ENCODE measurements around the gene MAPK8IP1. TPM values are rescaled to one million over a fixed set of nuclear protein-coding genes. Genes with fewer than 3 reads are reported as not detected.
A peak's percentile ranks its signal among the peaks of the same experiment; 100 is the strongest.
"Not testable (repeated sequence)": the region's sequence is repeated elsewhere in the genome, so short reads cannot be mapped to it uniquely, and the experiment has no call there.

The MAPK8IP1 gene
- 10 to 100 TPM in 11 of 12 donors, not detected in 1; 19.1 to 51.7 (median 28.6) TPM for polyA plus RNA-seq (ENCODE audit: insufficient read length in 12 of 12)
- long read RNA-seq, donor 1, partial matches to known transcripts: 5 of 10 reads
- long read RNA-seq, donor 1, other reads (novel, unspliced or antisense): 0 of 10 reads
- long read RNA-seq, donor 2, partial matches to known transcripts: 5 of 7 reads
- long read RNA-seq, donor 2, other reads (novel, unspliced or antisense): 0 of 7 reads
- long read RNA-seq, donor 3, partial matches to known transcripts: 7 of 9 reads
- long read RNA-seq, donor 3, other reads (novel, unspliced or antisense): 0 of 9 reads
- long read RNA-seq, donor 4, partial matches to known transcripts: 10 of 10 reads
- long read RNA-seq, donor 4, other reads (novel, unspliced or antisense): 0 of 10 reads
- long read RNA-seq, donor 5: 0 reads
- long read RNA-seq, donor 6, partial matches to known transcripts: 0 of 4 reads
- long read RNA-seq, donor 6, other reads (novel, unspliced or antisense): 0 of 4 reads
- long read RNA-seq, donor 7, partial matches to known transcripts: 5 of 6 reads
- long read RNA-seq, donor 7, other reads (novel, unspliced or antisense): 0 of 6 reads
- long read RNA-seq, donor 8, partial matches to known transcripts: 9 of 12 reads
- long read RNA-seq, donor 8, other reads (novel, unspliced or antisense): 0 of 12 reads
- long read RNA-seq, donor 9, partial matches to known transcripts: 6 of 6 reads
- long read RNA-seq, donor 9, other reads (novel, unspliced or antisense): 0 of 6 reads
- long read RNA-seq, donor 10, partial matches to known transcripts: 7 of 8 reads
- long read RNA-seq, donor 10, other reads (novel, unspliced or antisense): 0 of 8 reads
- long read RNA-seq, donor 11: 0 reads

- DNase-seq: peak; percentile 44
Measured at GRCh38 chr11:45885274-45885920, at the start of gene MAPK8IP1. Gene MAPK8IP1 (plus strand): TSS chr11:45885651. CDS start chr11:45885821, 170 bp downstream.

- DNase-seq: no peak
Measured at GRCh38 chr11:45839204-45839603, 46.2 kb upstream of the MAPK8IP1 start.

GRCh38 chr11:45840251-45840650 lies 45.2 kb upstream of the MAPK8IP1 start:
- DNase-seq: not testable (repeated sequence)

GRCh38 chr11:45843158-45843924 lies 42.1 kb upstream of the MAPK8IP1 start:
- peak; percentile 88 for DNase-seq

- DNase-seq: no peak
Measured at GRCh38 chr11:45844822-45845578, 40.5 kb upstream of the MAPK8IP1 start.

- no peak for DNase-seq
Measured at GRCh38 chr11:45846174-45846675, 39.2 kb upstream of the MAPK8IP1 start.

GRCh38 chr11:45846974-45847910 lies 38.2 kb upstream of the MAPK8IP1 start, which contains the start of gene CRY2:
Gene CRY2 (plus strand): TSS chr11:45847475. CDS start chr11:45847491, 16 bp downstream.
- DNase-seq: peak; percentile 99

- DNase-seq: peak; percentile 63
Measured at GRCh38 chr11:45847911-45848316, 37.5 kb upstream of the MAPK8IP1 start.

GRCh38 chr11:45848654-45849081 lies 36.8 kb upstream of the MAPK8IP1 start:
- DNase-seq: no peak

GRCh38 chr11:45850446-45850845 lies 35.0 kb upstream of the MAPK8IP1 start:
- DNase-seq: no peak

GRCh38 chr11:45851228-45851627 lies 34.2 kb upstream of the MAPK8IP1 start:
- DNase-seq: no peak

- no peak for DNase-seq
Measured at GRCh38 chr11:45852018-45852711, 33.3 kb upstream of the MAPK8IP1 start.

GRCh38 chr11:45852712-45853101 lies 32.7 kb upstream of the MAPK8IP1 start:
- DNase-seq: no peak

GRCh38 chr11:45853332-45854219 lies 31.9 kb upstream of the MAPK8IP1 start:
- DNase-seq: no peak

- DNase-seq: no peak
Measured at GRCh38 chr11:45855308-45855707, 30.1 kb upstream of the MAPK8IP1 start.

- DNase-seq: peak; percentile 91
Measured at GRCh38 chr11:45856044-45856468, 29.4 kb upstream of the MAPK8IP1 start.

GRCh38 chr11:45857961-45858474 lies 27.4 kb upstream of the MAPK8IP1 start:
- peak; percentile 83 for DNase-seq

Data from muscle of arm (tissue), 14 donors.